ENCODE results near the gene CAPN7. TPM values are rescaled to one million over a fixed set of nuclear protein-coding genes. Genes with fewer than 3 reads are reported as not detected.

Gene CAPN7
- total RNA-seq, 5 donors from 2014 or later (not counting 1 experiment from before 2014, with no cell fraction given), result 62.2 to 82.5 (median 74.6) TPM

DNA sequence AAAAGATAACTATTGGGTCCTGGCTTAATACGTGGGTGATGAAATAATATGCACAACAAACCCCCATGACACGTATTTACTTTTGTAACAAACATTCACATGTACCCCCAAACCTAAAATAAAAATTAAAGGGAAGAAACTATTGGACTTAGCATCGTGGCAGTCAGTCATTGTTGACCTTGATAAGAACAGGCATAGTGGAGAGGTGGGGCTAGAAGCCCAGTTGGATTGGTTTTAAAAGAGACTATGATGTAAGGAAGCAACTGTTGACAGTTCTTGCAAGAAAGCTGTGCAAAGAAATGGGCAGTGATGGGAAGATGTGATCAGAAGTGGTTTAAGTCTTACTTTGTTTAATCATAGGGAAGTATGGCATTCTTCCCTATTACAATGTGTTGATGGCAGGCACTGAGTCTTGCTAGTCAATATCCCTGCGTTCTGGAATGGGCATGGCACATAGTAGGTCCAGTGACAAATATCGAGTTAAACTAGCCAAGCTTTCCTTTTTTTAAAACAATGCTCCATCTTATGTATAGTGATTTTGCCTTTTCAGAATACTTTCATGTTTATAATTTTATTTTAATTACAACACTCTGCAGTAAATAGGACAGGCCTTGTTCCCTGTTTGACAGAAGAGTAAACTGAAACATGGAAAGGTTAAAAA, 37.9 kb downstream of the CAPN7 start:
- peak overlapping the region; percentile 4 to 15 for H3K27ac Mint-ChIP-seq
- H3K4me1 Mint-ChIP-seq, result peaks cover 2 to 10% (median 6%) of the 10 kb centered on the region in 3 donors
- ChIA-PET POLR2A (interaction anchor here (0.5 kb wide), 2 partner anchors 118 to 149 kb away, joined by 3 to 6 read pairs; no protein-coding TSS in a partner anchor), CTCF (interaction anchor here in 1 of 2 donors (1.0 to 1.4 kb wide), 2 partner anchors 24 to 161 kb away, joined by 3 to 4 read pairs; no protein-coding TSS in a partner anchor)
- H3K4me3 Mint-ChIP-seq, result no peak overlapping the region
- Histone ChIP-seq H3K36me3 (ENCODE audit: control insufficient read depth in 2 of 2, extremely low read depth in 1 of 2, insufficient read depth in 1 of 2, low read length in 1 of 2) (peaks cover 0 to 73% of the 10 kb centered on the region in 2 donors), H3K27me3 (replicated peaks in 1 of 2; ENCODE audit: control insufficient read depth in 2 of 2, extremely low read depth in 1 of 2, insufficient read depth in 2 of 2, low read length in 1 of 2) (no peaks in the 10 kb centered on the region), H3K9me3 (no peaks in the 10 kb centered on the region), H3K27ac (ENCODE audit: low read length) (no peak overlapping the region), H3K4me3 (ENCODE audit: control insufficient read depth in 1 of 2, extremely low read depth in 1 of 2, low read length in 1 of 2) (no peak overlapping the region), H3K4me1 (ENCODE audit: control insufficient read depth in 1 of 2, extremely low read depth in 1 of 2, insufficient read depth in 2 of 2, low read length in 2 of 2) (no peaks in the 10 kb centered on the region)
- ATAC-seq (replicated peaks in 1 of 4) (no peak), DNase-seq (no peak)
- H3K9me3 Mint-ChIP-seq, result no peaks in the 10 kb centered on the region
- peaks cover 32% of the 10 kb centered on the region for H3K36me3 Mint-ChIP-seq
- no peaks in the 10 kb centered on the region for H3K27me3 Mint-ChIP-seq
- WGBS (ENCODE audit: insufficient coverage), result 86% methylated on average over 1 of the region's 5 CpGs

DNA sequence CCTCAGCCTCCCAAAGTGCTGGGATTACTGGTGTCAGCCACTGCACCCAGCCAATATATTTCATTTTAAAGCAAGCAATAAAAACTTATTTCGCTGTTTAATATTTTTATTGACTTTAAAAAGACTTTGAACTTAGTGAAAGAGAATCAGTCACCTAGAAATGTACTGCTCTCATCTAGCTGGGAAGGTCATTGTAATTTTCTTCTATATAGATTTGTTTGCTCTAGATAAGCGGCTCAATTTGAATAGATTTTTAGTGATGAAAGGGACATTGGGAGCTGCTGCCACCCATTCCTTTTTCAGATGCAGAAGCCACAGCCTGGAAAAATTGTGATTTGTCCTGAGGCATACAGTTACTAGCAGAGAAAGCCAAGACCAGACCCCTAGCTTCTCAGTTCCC, 40.1 kb downstream of the CAPN7 start:
- Histone ChIP-seq H3K27me3 (replicated peaks in 1 of 2; ENCODE audit: control insufficient read depth in 2 of 2, extremely low read depth in 1 of 2, insufficient read depth in 2 of 2, low read length in 1 of 2) (no peaks in the 10 kb centered on the region), H3K36me3 (ENCODE audit: control insufficient read depth in 2 of 2, extremely low read depth in 1 of 2, insufficient read depth in 1 of 2, low read length in 1 of 2) (peaks cover 6 to 64% of the 10 kb centered on the region in 2 donors), H3K4me3 (ENCODE audit: control insufficient read depth in 1 of 2, extremely low read depth in 1 of 2, low read length in 1 of 2) (no peak overlapping the region), H3K4me1 (ENCODE audit: control insufficient read depth in 1 of 2, extremely low read depth in 1 of 2, insufficient read depth in 2 of 2, low read length in 2 of 2) (no peaks in the 10 kb centered on the region), H3K9me3 (no peaks in the 10 kb centered on the region), H3K27ac (ENCODE audit: low read length) (no peak overlapping the region)
- Mint-ChIP-seq H3K4me3 (no peak overlapping the region), H3K27ac (no peak overlapping the region), H3K36me3 (peaks cover 32% of the 10 kb centered on the region), H3K9me3 (no peaks in the 10 kb centered on the region), H3K27me3 (no peaks in the 10 kb centered on the region), H3K4me1 (peaks cover 2 to 10% (median 6%) of the 10 kb centered on the region in 3 donors)
- POLR2A ChIA-PET, result no interaction called here
- DNase-seq (no peak), ATAC-seq (replicated peaks in 1 of 4) (no peak)
- no CpG with 5 or more reads among the region's 2 CpGs for WGBS (ENCODE audit: insufficient coverage)
- CTCF ChIA-PET, result no interaction called here

DNA sequence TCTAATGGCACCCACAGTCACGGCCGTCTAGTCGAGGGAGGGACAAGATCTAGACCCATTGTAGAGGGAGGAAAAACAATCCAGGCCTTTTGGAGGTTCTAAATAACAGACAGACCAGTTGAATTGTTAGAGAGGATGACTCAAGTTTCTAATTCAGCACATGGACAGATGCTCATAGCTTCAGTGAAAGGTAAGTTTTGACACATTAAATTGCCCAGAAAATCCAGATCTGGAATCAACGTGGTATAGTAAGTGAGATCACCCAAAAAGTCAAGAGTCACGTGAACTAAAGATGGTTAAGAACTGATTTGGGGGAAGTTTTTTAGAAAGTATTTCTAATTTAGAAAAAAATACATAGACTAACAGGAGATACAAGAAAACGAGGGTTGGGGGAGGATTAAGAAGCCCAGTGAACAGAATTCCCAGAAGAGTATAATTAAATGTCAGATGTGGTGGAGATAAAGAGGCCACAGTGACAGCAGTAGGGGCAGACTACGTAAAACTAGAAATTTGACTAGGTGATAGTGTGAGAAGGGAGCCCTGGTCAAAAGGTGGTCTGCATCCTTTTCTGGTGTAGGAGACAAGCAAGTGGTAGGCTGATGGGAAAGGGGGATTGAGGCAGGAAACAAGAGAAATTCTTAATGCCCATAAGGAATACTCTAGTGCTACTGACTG, 47.1 kb downstream of the CAPN7 start:
- Mint-ChIP-seq H3K27me3 (no peaks in the 10 kb centered on the region), H3K4me3 (no peak overlapping the region), H3K36me3 (peaks cover 30% of the 10 kb centered on the region), H3K27ac (peak overlapping the region; percentile 56 to 68), H3K9me3 (no peaks in the 10 kb centered on the region), H3K4me1 (peaks cover 0 to 12% (median 11%) of the 10 kb centered on the region in 3 donors)
- ATAC-seq (replicated peaks in 1 of 4) (no peak), DNase-seq (no peak)
- H3K9me3 ChIP-seq, result no peaks in the 10 kb centered on the region
- no peaks in the 10 kb centered on the region for H3K4me1 ChIP-seq (ENCODE audit: control insufficient read depth in 1 of 2, extremely low read depth in 1 of 2, insufficient read depth in 2 of 2, low read length in 2 of 2)
- 100% methylated on average over 1 of the region's 7 CpGs for WGBS (ENCODE audit: insufficient coverage)
- H3K36me3 ChIP-seq (ENCODE audit: control insufficient read depth in 2 of 2, extremely low read depth in 1 of 2, insufficient read depth in 1 of 2, low read length in 1 of 2), result peaks cover 16 to 77% of the 10 kb centered on the region in 2 donors
- H3K27me3 ChIP-seq (replicated peaks in 1 of 2; ENCODE audit: control insufficient read depth in 2 of 2, extremely low read depth in 1 of 2, insufficient read depth in 2 of 2, low read length in 1 of 2), result no peaks in the 10 kb centered on the region
- ChIA-PET CTCF (interaction anchor here (0.6 to 1.0 kb wide), 3 partner anchors 14 to 1743 kb away, joined by 3 to 7 read pairs (median 3); no protein-coding TSS in a partner anchor), POLR2A (interaction anchor here in 1 of 2 donors (0.6 to 0.7 kb wide), 3 partner anchors 26 to 47 kb away, joined by 3 to 4 read pairs (median 3); partner anchors contain the start of gene CAPN7)
- no peak overlapping the region for H3K27ac ChIP-seq (ENCODE audit: low read length)
- H3K4me3 ChIP-seq (ENCODE audit: control insufficient read depth in 1 of 2, extremely low read depth in 1 of 2, low read length in 1 of 2), result no peak overlapping the region

DNA sequence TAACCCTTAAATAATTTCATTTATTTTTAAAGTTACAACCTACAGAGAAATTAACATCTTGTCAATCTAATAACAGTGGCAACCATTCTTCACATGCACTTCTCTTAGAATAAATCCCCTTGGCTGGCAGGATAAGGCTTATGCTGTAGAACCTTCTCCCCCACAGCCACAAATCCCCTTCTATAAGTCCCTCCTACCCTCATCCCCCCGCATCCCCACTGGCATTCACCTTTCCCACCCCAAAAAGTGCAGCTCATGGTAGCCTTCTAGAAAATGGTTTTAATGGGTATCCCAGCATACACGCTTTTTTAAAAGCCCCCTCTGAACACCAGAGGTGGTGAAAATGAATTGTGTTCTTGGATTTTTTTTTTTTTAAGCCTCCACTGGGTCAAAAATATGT, 49.2 kb downstream of the CAPN7 start:
- no peaks in the 10 kb centered on the region for H3K9me3 ChIP-seq
- Mint-ChIP-seq H3K9me3 (no peaks in the 10 kb centered on the region), H3K27ac (peak overlapping the region; percentile 41 to 68), H3K4me3 (no peak overlapping the region), H3K36me3 (peaks cover 43% of the 10 kb centered on the region), H3K27me3 (no peaks in the 10 kb centered on the region), H3K4me1 (peaks cover 0 to 12% (median 11%) of the 10 kb centered on the region in 3 donors)
- no peaks in the 10 kb centered on the region for H3K27me3 ChIP-seq (replicated peaks in 1 of 2; ENCODE audit: control insufficient read depth in 2 of 2, extremely low read depth in 1 of 2, insufficient read depth in 2 of 2, low read length in 1 of 2)
- H3K4me1 ChIP-seq (ENCODE audit: control insufficient read depth in 1 of 2, extremely low read depth in 1 of 2, insufficient read depth in 2 of 2, low read length in 2 of 2), result no peaks in the 10 kb centered on the region
- no CpG with 5 or more reads among the region's 2 CpGs for WGBS (ENCODE audit: insufficient coverage)
- H3K36me3 ChIP-seq (ENCODE audit: control insufficient read depth in 2 of 2, extremely low read depth in 1 of 2, insufficient read depth in 1 of 2, low read length in 1 of 2), result peaks cover 17 to 87% of the 10 kb centered on the region in 2 donors
- DNase-seq (no peak), ATAC-seq (replicated peaks in 1 of 4) (no peak)
- no peak overlapping the region for H3K27ac ChIP-seq (ENCODE audit: low read length)
- no peak overlapping the region for H3K4me3 ChIP-seq (ENCODE audit: control insufficient read depth in 1 of 2, extremely low read depth in 1 of 2, low read length in 1 of 2)
- POLR2A ChIA-PET, result interaction anchor here in 1 of 2 donors (0.7 to 0.9 kb wide), 2 partner anchors 37 to 74 kb away, joined by 3 to 4 read pairs; no protein-coding TSS in a partner anchor
- CTCF ChIA-PET, result interaction anchor here in 1 of 2 donors (1.5 kb wide), 1 partner anchor 150 kb away, joined by 3 read pairs; no protein-coding TSS in a partner anchor

DNA sequence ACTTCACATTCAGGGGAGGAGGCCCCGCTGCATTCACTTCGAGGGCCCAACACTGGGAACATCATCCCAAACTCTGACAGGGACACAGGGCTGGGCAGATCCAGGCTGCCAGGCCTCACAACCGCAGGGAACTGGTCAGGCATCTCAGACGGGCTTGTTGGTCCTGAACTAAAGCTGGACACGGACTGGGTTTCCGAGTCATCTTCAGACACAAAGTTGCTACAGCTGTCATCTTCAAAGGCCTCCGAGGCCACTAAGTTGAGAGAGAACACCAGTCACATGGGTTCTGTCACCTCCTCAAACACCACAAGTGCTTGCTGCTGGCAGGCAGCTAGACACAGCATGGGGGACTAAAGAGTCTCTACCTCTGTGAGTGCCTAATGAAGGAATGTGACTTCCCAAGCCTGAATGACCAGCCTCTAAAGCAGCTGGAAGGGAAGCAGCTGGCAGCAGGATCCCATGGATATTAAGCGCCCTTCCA, 50.9 kb downstream of the CAPN7 start:
- Histone ChIP-seq H3K36me3 (ENCODE audit: control insufficient read depth in 2 of 2, extremely low read depth in 1 of 2, insufficient read depth in 1 of 2, low read length in 1 of 2) (peaks cover 20 to 91% of the 10 kb centered on the region in 2 donors), H3K4me3 (ENCODE audit: control insufficient read depth in 1 of 2, extremely low read depth in 1 of 2, low read length in 1 of 2) (no peak overlapping the region), H3K27me3 (replicated peaks in 1 of 2; ENCODE audit: control insufficient read depth in 2 of 2, extremely low read depth in 1 of 2, insufficient read depth in 2 of 2, low read length in 1 of 2) (no peaks in the 10 kb centered on the region), H3K4me1 (ENCODE audit: control insufficient read depth in 1 of 2, extremely low read depth in 1 of 2, insufficient read depth in 2 of 2, low read length in 2 of 2) (peaks cover 0 to 2% of the 10 kb centered on the region in 2 experiments), H3K27ac (ENCODE audit: low read length) (no peak overlapping the region), H3K9me3 (no peaks in the 10 kb centered on the region)
- DNase-seq, result no peak
- 97% methylated on average over 6 of the region's 8 CpGs for WGBS (ENCODE audit: insufficient coverage)
- Mint-ChIP-seq H3K4me1 (peaks cover 4 to 19% (median 12%) of the 10 kb centered on the region in 3 donors), H3K36me3 (peaks cover 45% of the 10 kb centered on the region), H3K9me3 (no peaks in the 10 kb centered on the region), H3K4me3 (no peak overlapping the region), H3K27ac (peak overlapping the region; percentile 34 to 44), H3K27me3 (no peaks in the 10 kb centered on the region)
- CTCF ChIA-PET, result interaction anchor here in 1 of 2 donors (1.5 to 2.1 kb wide), 2 partner anchors 11 to 148 kb away, joined by 3 to 6 read pairs; no protein-coding TSS in a partner anchor
- POLR2A ChIA-PET, result interaction anchor here in 1 of 2 donors (0.5 kb wide), 1 partner anchor 311 kb away, joined by 3 read pairs; no protein-coding TSS in a partner anchor
- peak in 2 of 4 experiments; percentile 23 to 27 for ATAC-seq (replicated peaks in 1 of 4)

DNA sequence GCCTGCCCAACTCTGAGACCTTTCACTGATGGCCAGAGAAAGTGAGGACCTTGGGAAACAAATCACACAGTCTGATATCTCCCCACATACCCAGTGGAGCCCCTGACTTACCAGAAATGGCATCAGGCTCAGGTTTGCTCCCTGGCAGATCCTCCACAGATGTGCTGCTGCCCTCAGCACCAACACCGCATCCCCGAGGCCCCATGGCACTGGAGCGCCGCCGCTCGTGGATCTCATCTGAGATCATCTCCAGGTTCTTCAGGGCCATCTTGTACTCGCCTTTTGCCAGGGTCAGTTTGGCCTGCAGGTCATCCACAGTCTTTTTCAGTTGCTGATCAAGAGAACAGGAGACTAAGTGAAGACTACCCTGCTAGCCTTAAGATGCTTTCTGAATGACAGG, 52.7 kb downstream of the CAPN7 start:
- Histone ChIP-seq H3K4me1 (ENCODE audit: control insufficient read depth in 1 of 2, extremely low read depth in 1 of 2, insufficient read depth in 2 of 2, low read length in 2 of 2) (peaks cover 0 to 4% of the 10 kb centered on the region in 2 experiments), H3K36me3 (ENCODE audit: control insufficient read depth in 2 of 2, extremely low read depth in 1 of 2, insufficient read depth in 1 of 2, low read length in 1 of 2) (peaks cover 20 to 81% of the 10 kb centered on the region in 2 donors), H3K4me3 (ENCODE audit: control insufficient read depth in 1 of 2, extremely low read depth in 1 of 2, low read length in 1 of 2) (no peak overlapping the region), H3K9me3 (no peaks in the 10 kb centered on the region), H3K27ac (ENCODE audit: low read length) (no peak overlapping the region), H3K27me3 (replicated peaks in 1 of 2; ENCODE audit: control insufficient read depth in 2 of 2, extremely low read depth in 1 of 2, insufficient read depth in 2 of 2, low read length in 1 of 2) (no peaks in the 10 kb centered on the region)
- no peak overlapping the region for H3K4me3 Mint-ChIP-seq
- H3K4me1 Mint-ChIP-seq, result peaks cover 10 to 18% (median 11%) of the 10 kb centered on the region in 3 donors
- H3K36me3 Mint-ChIP-seq, result peaks cover 39% of the 10 kb centered on the region
- ChIA-PET CTCF (no interaction called here), POLR2A (no interaction called here)
- ATAC-seq (replicated peaks in 1 of 4) (no peak), DNase-seq (no peak)
- H3K27ac Mint-ChIP-seq, result peak overlapping the region; percentile 34 to 44
- H3K9me3 Mint-ChIP-seq, result no peaks in the 10 kb centered on the region
- WGBS (ENCODE audit: insufficient coverage), result 96% methylated on average over 7 of the region's 7 CpGs
- H3K27me3 Mint-ChIP-seq, result no peaks in the 10 kb centered on the region

All from T-cell (primary cell).